ENCODE results near the gene TMEM242.

GRCh38 chr6:157333956-157334355 lies 10.6 kb upstream of the TMEM242 start:
- no peak for TF ChIP-seq EZH2 (IDR thresholded peaks at IDR 0.05; ENCODE audit: borderline replicate concordance, insufficient read depth, low read length, poor library complexity, severe bottlenecking)
- no peak for TF ChIP-seq CTCF (IDR thresholded peaks at IDR 0.05; ENCODE audit: poor library complexity, severe bottlenecking)
- no peak for TF ChIP-seq SMC3 (conservative IDR thresholded peaks at IDR 0.05; ENCODE audit: poor library complexity)
